ENCODE results near the gene SLC39A1. TPM values are rescaled to one million over a fixed set of nuclear protein-coding genes. Genes with fewer than 3 reads are reported as not detected.

Gene SLC39A1
- total and polyA plus RNA-seq, 2 of the 8 experiments (the other 6 are each of a cell fraction or from before 2014, with no cell fraction given): 238 to 337 TPM

DNA sequence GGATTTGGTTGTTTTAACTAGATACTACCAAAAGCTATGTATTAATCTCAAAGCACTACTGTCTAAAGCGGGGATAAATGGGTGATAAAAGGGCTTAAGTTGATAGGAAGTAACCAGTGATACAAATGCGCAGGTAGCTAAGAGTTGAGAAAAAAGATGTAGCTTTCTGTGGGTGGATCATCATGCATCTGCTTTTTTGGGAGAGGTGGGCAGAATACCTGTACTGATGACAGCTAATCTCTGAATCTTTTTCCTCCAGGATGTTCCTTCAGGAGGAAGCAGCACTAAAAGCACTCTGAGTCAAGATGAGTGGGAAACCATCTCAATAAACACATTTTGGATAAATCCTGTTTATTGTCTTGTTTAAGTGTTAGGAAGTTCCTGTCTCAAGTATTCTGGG is 28.5 kb upstream of the SLC39A1 start:
- H3K4ac ChIP-seq (replicated peaks; ENCODE audit: insufficient read length, low read depth, low read length): no peak overlapping the region
- ChIA-PET POLR2A (ENCODE audit: partially characterized antibody) (interaction anchor here (0.7 to 13.2 kb wide), 30 partner anchors 10 to 315 kb away, joined by 3 to 454 read pairs (median 12); partner anchors contain the start of genes CREB3L4, CRTC2, DENND4B and GATAD2B), CTCF (ENCODE audit: partially characterized antibody) (interaction anchor here (1.2 kb wide), 1 partner anchor 8 kb away, joined by 5 read pairs; no protein-coding TSS in a partner anchor)
- no peak overlapping the region for H2BK20ac ChIP-seq (ENCODE audit: low read length)
- H4K20me1 ChIP-seq (replicated peaks in 1 of 2; ENCODE audit: control insufficient read depth in 1 of 2, insufficient read depth in 2 of 2, low read length in 2 of 2): peaks cover 0 to 8% of the 10 kb centered on the region in 2 experiments
- H4K8ac ChIP-seq (ENCODE audit: extremely low read depth, insufficient read depth, low read length): no peak overlapping the region
- H3K4me1 ChIP-seq (replicated peaks in 1 of 4; ENCODE audit: control insufficient read depth in 3 of 4, insufficient read depth in 4 of 4, low read length in 3 of 4): peaks cover 0 to 8% (median 3%) of the 10 kb centered on the region in 4 experiments; a peak in 4 of 7 replicates
- 91% methylated on average over 2 of the region's 2 CpGs; no CpG with 5 or more reads in 1 of the 2 experiments for WGBS, 2 experiments (ENCODE audit: extremely low coverage in 1 of 2, insufficient coverage in 1 of 2, insufficient read length in 1 of 2, insufficient replicate concordance in 2 of 2, low coverage in 1 of 2, low lambda C conversion rate in 2 of 2, missing lambda C conversion rate in 1 of 2)
- no peak overlapping the region for H4K5ac ChIP-seq (ENCODE audit: insufficient read length, low read depth, low read length)
- H3K23me2 ChIP-seq (ENCODE audit: low read depth, low read length): peaks cover 9% of the 10 kb centered on the region
- H3K23ac ChIP-seq (ENCODE audit: insufficient read length): no peak overlapping the region
- H3K79me1 ChIP-seq (ENCODE audit: low read depth, low read length): no peaks in the 10 kb centered on the region
- H2BK12ac ChIP-seq (ENCODE audit: low read depth, low read length): no peak overlapping the region
- peaks cover 0 to 3% of the 10 kb centered on the region in 2 experiments; a peak in 1 of 4 replicates for H3K9me3 ChIP-seq (ENCODE audit: insufficient read depth in 2 of 2, low read depth in 1 of 2, low read length in 1 of 2)
- H3K4me2 ChIP-seq (ENCODE audit: insufficient read depth in 1 of 2, low read depth in 2 of 2, low read length in 2 of 2): peak overlapping the region; percentile 75 to 91
- H3K27ac ChIP-seq (ENCODE audit: low read depth, low read length): peak overlapping the region; percentile 59; the same call in 1 of the 2 replicates
- no peak overlapping the region for H3K56ac ChIP-seq (replicated peaks; ENCODE audit: insufficient read length, low read depth, low read length)
- no peaks in the 10 kb centered on the region for H3K27me3 ChIP-seq (replicated peaks in 1 of 4; ENCODE audit: control insufficient read depth in 3 of 4, extremely low read depth in 1 of 4, insufficient read depth in 3 of 4, low read length in 3 of 4)
- DNase-seq (ENCODE audit: low read depth in 1 of 2, low spot score in 2 of 2): no peak
- H2AK5ac ChIP-seq (ENCODE audit: low read depth, low read length): no peak overlapping the region
- H3K36me3 ChIP-seq (ENCODE audit: control insufficient read depth in 2 of 4, insufficient read depth in 4 of 4, low read length in 3 of 4): peaks cover 14 to 45% (median 28%) of the 10 kb centered on the region in 4 experiments
- no peak overlapping the region for H4K91ac ChIP-seq (replicated peaks; ENCODE audit: insufficient read length, low read length)
- H3K14ac ChIP-seq (ENCODE audit: insufficient read length): no peak overlapping the region
- no peak overlapping the region for H2BK120ac ChIP-seq (replicated peaks; ENCODE audit: low read depth, low read length)
- no peak overlapping the region for H2BK15ac ChIP-seq (ENCODE audit: low read length)
- peaks cover 0 to 19% of the 10 kb centered on the region in 2 experiments; a peak in 3 of 4 replicates for H3K79me2 ChIP-seq (ENCODE audit: control insufficient read depth in 1 of 2, insufficient read depth in 2 of 2, low read length in 2 of 2)
- no peak overlapping the region for H3K18ac ChIP-seq (ENCODE audit: extremely low read depth, low read length)
- no peak for TF ChIP-seq TAF1 (IDR thresholded peaks at IDR 0.05; ENCODE audit: low read depth, low read length)
- no peak for TF ChIP-seq JUND (IDR thresholded peaks at IDR 0.05; ENCODE audit: low read length)
- TF ChIP-seq YY1 (IDR thresholded peaks at IDR 0.05; ENCODE audit: low read depth, low read length): no peak
- TF ChIP-seq SP1 (IDR thresholded peaks at IDR 0.05; ENCODE audit: low read depth, low read length): no peak
- no peak for TF ChIP-seq POLR2AphosphoS5 (IDR thresholded peaks at IDR 0.05; ENCODE audit: low read depth, low read length)
- TF ChIP-seq PHF8 (conservative IDR thresholded peaks at IDR 0.05; ENCODE audit: low read depth, low read length): no peak
- no peak for TF ChIP-seq RNF2 (IDR thresholded peaks at IDR 0.05; ENCODE audit: borderline replicate concordance, low read depth, low read length, missing control alignments, poor library complexity, severe bottlenecking)
- no peak for TF ChIP-seq GABPA (IDR thresholded peaks at IDR 0.05; ENCODE audit: borderline replicate concordance, insufficient read depth, low read length)
- no peak for TF ChIP-seq HDAC2 (IDR thresholded peaks at IDR 0.05; ENCODE audit: borderline replicate concordance in 1 of 2, low read depth in 2 of 2, low read length in 2 of 2)
- peak overlapping the region; percentile 78 to 95 (median 87); a peak in 7 of 8 replicates for H3K4me3 ChIP-seq (ENCODE audit: extremely low read depth in 1 of 4, insufficient read depth in 2 of 4, low read depth in 3 of 4, low read length in 4 of 4)
- H2BK5ac ChIP-seq (ENCODE audit: low read depth, low read length): no peak overlapping the region
- H2AFZ ChIP-seq (ENCODE audit: low read length): no peak overlapping the region
- FAIRE-seq: no peak
- peak overlapping the region in 2 of 4 experiments; percentile 2 to 98; a peak in 2 of 7 replicates for H3K9ac ChIP-seq (replicated peaks in 1 of 4; ENCODE audit: extremely low read depth in 1 of 4, low read depth in 3 of 4, low read length in 3 of 4)
